ENCODE data around the gene AUTS2. TPM values are rescaled to one million over a fixed set of nuclear protein-coding genes. Genes with fewer than 3 reads are reported as not detected.

Gene AUTS2
- total RNA-seq, 1 experiment from 2014 or later, result not detected

- H3K9me3 ChIP-seq (replicated peaks), result no peaks in the 10 kb centered on the region
- no peak for DNase-seq (ENCODE audit: low read depth in 1 of 2, low spot score in 2 of 2)
- H3K4me3 ChIP-seq, result no peak overlapping the region
- H3K36me3 ChIP-seq, result no peaks in the 10 kb centered on the region
- no peaks in the 10 kb centered on the region for H3K4me1 ChIP-seq (replicated peaks)
- no peaks in the 10 kb centered on the region for H3K27me3 ChIP-seq (replicated peaks)
- H3K27ac ChIP-seq, result no peak overlapping the region
Observed at GRCh38 chr7:69826283-69826682, 228.0 kb downstream of the AUTS2 start.

- no peak for DNase-seq (ENCODE audit: low read depth in 1 of 2, low spot score in 2 of 2)
- Histone ChIP-seq H3K36me3 (no peaks in the 10 kb centered on the region), H3K27me3 (replicated peaks) (no peaks in the 10 kb centered on the region), H3K27ac (no peak overlapping the region), H3K4me1 (replicated peaks) (no peaks in the 10 kb centered on the region), H3K9me3 (replicated peaks) (no peaks in the 10 kb centered on the region), H3K4me3 (no peak overlapping the region)
Observed at GRCh38 chr7:69827140-69827539, 228.9 kb downstream of the AUTS2 start.

- no peak for DNase-seq (ENCODE audit: low read depth in 1 of 2, low spot score in 2 of 2)
- Histone ChIP-seq H3K4me1 (replicated peaks) (no peaks in the 10 kb centered on the region), H3K4me3 (no peak overlapping the region), H3K27me3 (replicated peaks) (no peaks in the 10 kb centered on the region), H3K9me3 (replicated peaks) (no peaks in the 10 kb centered on the region), H3K27ac (no peak overlapping the region), H3K36me3 (no peaks in the 10 kb centered on the region)
Observed at GRCh38 chr7:69827558-69827957, 229.3 kb downstream of the AUTS2 start.

GRCh38 chr7:69832356-69832755 lies 234.1 kb downstream of the AUTS2 start:
- Histone ChIP-seq H3K4me3 (no peak overlapping the region), H3K27me3 (replicated peaks) (no peaks in the 10 kb centered on the region), H3K4me1 (replicated peaks) (no peaks in the 10 kb centered on the region), H3K36me3 (no peaks in the 10 kb centered on the region), H3K9me3 (replicated peaks) (no peaks in the 10 kb centered on the region), H3K27ac (no peak overlapping the region)
- no peak for DNase-seq (ENCODE audit: low read depth in 1 of 2, low spot score in 2 of 2)

- H3K27ac ChIP-seq, result no peak overlapping the region
- H3K36me3 ChIP-seq, result no peaks in the 10 kb centered on the region
- H3K4me3 ChIP-seq, result no peak overlapping the region
- no peaks in the 10 kb centered on the region for H3K9me3 ChIP-seq (replicated peaks)
- DNase-seq (ENCODE audit: low read depth in 1 of 2, low spot score in 2 of 2), result no peak
- no peaks in the 10 kb centered on the region for H3K4me1 ChIP-seq (replicated peaks)
- no peaks in the 10 kb centered on the region for H3K27me3 ChIP-seq (replicated peaks)
Observed at GRCh38 chr7:69833964-69834363, 235.7 kb downstream of the AUTS2 start.

GRCh38 chr7:69836702-69837101 lies 238.4 kb downstream of the AUTS2 start:
- Histone ChIP-seq H3K27me3 (replicated peaks) (no peaks in the 10 kb centered on the region; the same call in 1 of the 2 replicates), H3K9me3 (replicated peaks) (no peaks in the 10 kb centered on the region), H3K4me3 (no peak overlapping the region), H3K27ac (no peak overlapping the region), H3K4me1 (replicated peaks) (no peaks in the 10 kb centered on the region), H3K36me3 (no peaks in the 10 kb centered on the region)
- no peak for DNase-seq (ENCODE audit: low read depth in 1 of 2, low spot score in 2 of 2)

- DNase-seq (ENCODE audit: low read depth in 1 of 2, low spot score in 2 of 2), result no peak
- H3K9me3 ChIP-seq (replicated peaks), result no peaks in the 10 kb centered on the region
- no peaks in the 10 kb centered on the region for H3K4me1 ChIP-seq (replicated peaks)
- H3K27me3 ChIP-seq (replicated peaks), result no peaks in the 10 kb centered on the region; the same call in 1 of the 2 replicates
- H3K4me3 ChIP-seq, result no peak overlapping the region
- no peak overlapping the region for H3K27ac ChIP-seq
- no peaks in the 10 kb centered on the region for H3K36me3 ChIP-seq
Observed at GRCh38 chr7:69837387-69838068, 239.3 kb downstream of the AUTS2 start.

GRCh38 chr7:69839782-69840181 lies 241.5 kb downstream of the AUTS2 start:
- no peak overlapping the region for H3K27ac ChIP-seq
- H3K4me1 ChIP-seq (replicated peaks), result no peaks in the 10 kb centered on the region
- H3K27me3 ChIP-seq (replicated peaks), result no peaks in the 10 kb centered on the region; the same call in 1 of the 2 replicates
- no peaks in the 10 kb centered on the region for H3K9me3 ChIP-seq (replicated peaks)
- H3K4me3 ChIP-seq, result no peak overlapping the region
- H3K36me3 ChIP-seq, result no peaks in the 10 kb centered on the region
- DNase-seq (ENCODE audit: low read depth in 1 of 2, low spot score in 2 of 2), result no peak

- Histone ChIP-seq H3K36me3 (no peaks in the 10 kb centered on the region), H3K27me3 (replicated peaks) (no peaks in the 10 kb centered on the region; the same call in 1 of the 2 replicates), H3K27ac (no peak overlapping the region), H3K4me1 (replicated peaks) (no peaks in the 10 kb centered on the region), H3K9me3 (replicated peaks) (no peaks in the 10 kb centered on the region), H3K4me3 (no peak overlapping the region)
- DNase-seq (ENCODE audit: low read depth in 1 of 2, low spot score in 2 of 2), result no peak
Observed at GRCh38 chr7:69840248-69840647, 242.0 kb downstream of the AUTS2 start.

- no peak for DNase-seq (ENCODE audit: low read depth in 1 of 2, low spot score in 2 of 2)
- Histone ChIP-seq H3K4me1 (replicated peaks) (no peaks in the 10 kb centered on the region), H3K36me3 (no peaks in the 10 kb centered on the region), H3K27me3 (replicated peaks) (no peaks in the 10 kb centered on the region; the same call in 1 of the 2 replicates), H3K9me3 (replicated peaks) (no peaks in the 10 kb centered on the region), H3K27ac (no peak overlapping the region), H3K4me3 (no peak overlapping the region)
Observed at GRCh38 chr7:69843653-69844052, 245.4 kb downstream of the AUTS2 start.

- DNase-seq (ENCODE audit: low read depth in 1 of 2, low spot score in 2 of 2), result no peak
- Histone ChIP-seq H3K4me1 (replicated peaks) (no peaks in the 10 kb centered on the region), H3K4me3 (no peak overlapping the region), H3K27me3 (replicated peaks) (no peaks in the 10 kb centered on the region; the same call in 1 of the 2 replicates), H3K27ac (no peak overlapping the region), H3K36me3 (no peaks in the 10 kb centered on the region), H3K9me3 (replicated peaks) (no peaks in the 10 kb centered on the region)
Observed at GRCh38 chr7:69844264-69844868, 246.1 kb downstream of the AUTS2 start.

- H3K36me3 ChIP-seq, result no peaks in the 10 kb centered on the region
- no peak for DNase-seq (ENCODE audit: low read depth in 1 of 2, low spot score in 2 of 2)
- H3K4me3 ChIP-seq, result no peak overlapping the region
- H3K9me3 ChIP-seq (replicated peaks), result no peaks in the 10 kb centered on the region
- H3K4me1 ChIP-seq (replicated peaks), result no peaks in the 10 kb centered on the region
- no peaks in the 10 kb centered on the region for H3K27me3 ChIP-seq (replicated peaks)
- H3K27ac ChIP-seq, result no peak overlapping the region
Observed at GRCh38 chr7:69845721-69846495, 247.6 kb downstream of the AUTS2 start.

GRCh38 chr7:69847921-69848612 lies 249.8 kb downstream of the AUTS2 start:
- no peaks in the 10 kb centered on the region for H3K36me3 ChIP-seq
- no peak overlapping the region for H3K27ac ChIP-seq
- H3K9me3 ChIP-seq (replicated peaks), result no peaks in the 10 kb centered on the region
- H3K4me3 ChIP-seq, result no peak overlapping the region
- no peaks in the 10 kb centered on the region for H3K4me1 ChIP-seq (replicated peaks)
- no peak for DNase-seq (ENCODE audit: low read depth in 1 of 2, low spot score in 2 of 2)
- no peaks in the 10 kb centered on the region for H3K27me3 ChIP-seq (replicated peaks)

Measured in SJSA1 (cell line).